B cell (primary cell): Measurements from ENCODE around the gene FHIT. TPM values are rescaled to one million over a fixed set of nuclear protein-coding genes. Genes with fewer than 3 reads are reported as not detected.

Experiments used
- ATAC-seq: fragments of 200-7000 bp; cut with Tn5 transposase; one replicate; pipeline ENCODE4 v1.10.0; 2021; ENCODE audit warnings: low read depth, mild to moderate bottlenecking, moderate number of reproducible peaks, moderate library complexity
- CTCF ChIA-PET: fragments of 350-600 bp; sonication (Branson Sonifier 250); formaldehyde crosslinking; loops from one replicate; lab custom pipeline; 2021; ENCODE audit warnings: antibody characterized with exemption, inconsistent platforms; lab: Charles Lee
- POLR2A ChIA-PET: fragments of 350-600 bp; sonication (Branson Sonifier 250); formaldehyde crosslinking; loops from one replicate; lab custom pipeline; 2021; ENCODE audit warnings: antibody characterized with exemption; lab: Charles Lee
- DNase-seq: peaks from one replicate; pipeline ENCODE4 v3.0.0; 2013
- H2AFZ ChIP-seq: 2 replicates; pipeline ENCODE4 v1.6.1; 2012; ENCODE audit warnings: mild to moderate bottlenecking, low read depth, low read length; ENCODE audit not compliant: insufficient read depth, poor library complexity, severe bottlenecking
- H3K27ac ChIP-seq, 2 donors: 1 replicate in 1 of 2; 2 replicates in 1 of 2; pipeline ENCODE4 v1.5.1; 2012 to 2013; ENCODE audit warnings: low read length in 2 of 2, mild to moderate bottlenecking in 2 of 2, moderate library complexity in 1 of 2
- H3K27me3 ChIP-seq, 4 experiments: fragments of 200-600 bp in 1 of 4; sonication (generic) in 1 of 4; replicated peaks in 1 of 4; 1 replicate in 2 of 4; 2 replicates in 2 of 4; pipeline versions ENCODE4 v1.6.1 to v1.7.0; 2013 to 2016; ENCODE audit warnings: low read length in 3 of 4, mild to moderate bottlenecking in 2 of 4, mixed read lengths in 1 of 4, moderate library complexity in 1 of 4; ENCODE audit not compliant: insufficient read depth in 4 of 4, control insufficient read depth in 3 of 4; ENCODE audit errors: control extremely low read depth in 1 of 4
- H3K36me3 ChIP-seq, 2 experiments: replicated peaks in 1 of 2; 1 replicate in 1 of 2; 2 replicates in 1 of 2; pipeline versions ENCODE4 v1.6.1 to v1.7.1; 2013; ENCODE audit warnings: low read length in 1 of 2; ENCODE audit not compliant: insufficient read depth in 2 of 2, control insufficient read depth in 1 of 2; ENCODE audit errors: control extremely low read depth in 1 of 2, extremely low read depth in 1 of 2
- H3K4me1 ChIP-seq, 2 donors: fragments of 200-600 bp in 1 of 2; sonication (generic) in 1 of 2; 1 replicate in 1 of 2; 2 replicates in 1 of 2; pipeline versions ENCODE4 v1.5.1 to v1.6.1; 2013 to 2017; ENCODE audit warnings: low read length in 2 of 2; ENCODE audit not compliant: control insufficient read depth in 2 of 2, insufficient read depth in 2 of 2
- H3K4me2 ChIP-seq: replicated peaks from 2 replicates; pipeline ENCODE3; 2012; ENCODE audit warnings: mild to moderate bottlenecking, low read depth, low read length; ENCODE audit not compliant: poor library complexity, severe bottlenecking
- H3K4me3 ChIP-seq, 5 experiments: fragments of 200-600 bp in 1 of 5; sonication (generic) in 1 of 5; 1 replicate in 3 of 5; 2 replicates in 2 of 5; pipeline versions ENCODE4 v1.5.1 to v1.7.0; 2011 to 2016; ENCODE audit warnings: low read length in 4 of 5, mild to moderate bottlenecking in 4 of 5, low read depth in 2 of 5, control low read depth in 1 of 5, moderate library complexity in 1 of 5; ENCODE audit not compliant: insufficient read depth in 1 of 5; ENCODE audit errors: control extremely low read depth in 1 of 5, extremely low read depth in 1 of 5
- H3K79me2 ChIP-seq: fragments of 200-600 bp; sonication (generic); one replicate; pipeline ENCODE4 v1.6.0; 2016; ENCODE audit warnings: low read length; ENCODE audit not compliant: control insufficient read depth, insufficient read depth
- H3K9ac ChIP-seq: fragments of 200-600 bp; sonication (generic); 2 replicates; pipeline ENCODE4 v1.6.1; 2017; ENCODE audit warnings: mild to moderate bottlenecking, low read length, moderate library complexity
- H3K9me3 ChIP-seq, 3 donors: one replicate each; pipeline versions ENCODE4 v1.6.1 to v1.7.1; 2013; ENCODE audit warnings: low read length in 2 of 3; ENCODE audit not compliant: control insufficient read depth in 2 of 3, insufficient read depth in 1 of 3; ENCODE audit errors: control extremely low read depth in 1 of 3
- H4K20me1 ChIP-seq: 2 replicates; pipeline ENCODE4 v1.6.0; 2012; ENCODE audit warnings: mild to moderate bottlenecking, low read length; ENCODE audit not compliant: insufficient read depth, control insufficient read depth, poor library complexity, severe bottlenecking
- H3K27ac Mint-ChIP-seq: one replicate; pipeline ENCODE4 v1.8.0; 2021; ENCODE audit warnings: mixed read lengths
- H3K27me3 Mint-ChIP-seq: one replicate; pipeline ENCODE4 v1.8.0; 2021; ENCODE audit warnings: mixed read lengths
- H3K4me1 Mint-ChIP-seq: one replicate; pipeline ENCODE4 v1.8.0; 2021; ENCODE audit warnings: mixed read lengths
- H3K4me3 Mint-ChIP-seq: one replicate; pipeline ENCODE4 v1.8.0; 2021; ENCODE audit warnings: mixed read lengths
- H3K9me3 Mint-ChIP-seq: one replicate; pipeline ENCODE4 v1.8.0; 2022; ENCODE audit warnings: mixed read lengths; ENCODE audit not compliant: insufficient read depth
- CTCF ChIP-seq: fragments of 200-600 bp; IDR thresholded peaks from one replicate; pipeline ENCODE4 v1.8.0; 2022; ENCODE audit warnings: antibody characterized with exemption, mild to moderate bottlenecking
- EZH2 ChIP-seq: IDR thresholded peaks from 2 replicates; pipeline ENCODE4 v1.6.1; 2012; ENCODE audit warnings: borderline replicate concordance, low read depth, mild to moderate bottlenecking, moderate library complexity, low read length; ENCODE audit not compliant: insufficient read depth, poor library complexity, severe bottlenecking
- WGBS: methylation state at CpG from one replicate; pipeline ENCODE4 v1.1.5; 2013; ENCODE audit warnings: missing lambda C conversion rate; ENCODE audit not compliant: insufficient coverage; 5-methylcytosine and 5-hydroxymethylcytosine counted together
- intact Hi-C: fragments of 100-400 bp; cut with micrococcal nuclease; formaldehyde crosslinking; loops from one replicate; pipeline ENCODE4 v1.10.0; 2022
- polyA plus RNA-seq: library from polyadenylated mRNA; depleted of rRNA; stranded (reverse); fragments of >200 nt; gene quantifications from 2 replicates; pipeline ENCODE4 v1.2.3, GENCODE V29; 2012
- total RNA-seq, 2 donors: library from RNA; stranded (reverse); fragments of 120-200 nt in 1 of 2; gene quantifications; 1 replicate in 1 of 2; 2 replicates in 1 of 2; pipeline versions ENCODE4 v1.2.3 to v1.2.4, GENCODE V29; 2013 to 2022

FHIT gene
- total and polyA plus RNA-seq, 2 donors (not counting 1 experiment from before 2014, with no cell fraction given): 1.7 to 7.8 TPM

DNA sequence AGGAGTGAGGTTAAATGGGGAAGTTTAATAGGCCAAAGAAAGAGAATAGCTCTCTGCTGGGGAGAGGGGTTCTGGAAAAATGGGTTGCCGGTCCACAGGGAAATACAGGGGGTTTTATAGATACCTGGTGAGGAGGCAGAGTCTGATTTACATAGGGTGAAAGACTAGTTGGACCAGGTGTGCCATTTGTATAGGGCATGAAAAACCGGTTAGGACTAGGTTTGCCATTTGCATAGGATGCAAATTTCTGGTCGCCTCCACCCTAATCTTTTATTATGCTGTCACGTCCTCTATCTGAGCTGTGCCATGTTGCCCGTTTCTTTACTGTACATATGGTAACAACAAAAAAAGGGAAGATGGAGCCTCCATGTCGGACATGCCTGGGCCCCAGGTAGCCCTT, 960.1 kb downstream of the FHIT start:
- no peak overlapping the region for H3K4me2 ChIP-seq
- H3K9me3 Mint-ChIP-seq: no peaks in the 10 kb centered on the region
- H3K4me1 ChIP-seq: no peaks in the 10 kb centered on the region
- no peak overlapping the region for H3K4me3 Mint-ChIP-seq
- no peaks in the 10 kb centered on the region for H3K79me2 ChIP-seq
- H3K4me1 Mint-ChIP-seq: peaks cover 8% of the 10 kb centered on the region
- no peak overlapping the region for H3K4me3 ChIP-seq
- no peak overlapping the region for H3K27ac ChIP-seq
- WGBS: 88% methylated on average over 4 of the region's 6 CpGs
- H3K9ac ChIP-seq: no peak overlapping the region
- no peaks in the 10 kb centered on the region for H3K27me3 ChIP-seq
- no peaks in the 10 kb centered on the region for H3K36me3 ChIP-seq
- H3K27me3 Mint-ChIP-seq: no peaks in the 10 kb centered on the region
- H3K27ac Mint-ChIP-seq: no peak overlapping the region
- TF ChIP-seq EZH2 (no peak), CTCF (no peak)
- no peak overlapping the region for H2AFZ ChIP-seq
- intact Hi-C loops: no loop called here
- DNase-seq: no peak
- ChIA-PET POLR2A (interaction anchor here (0.6 kb wide), 1 partner anchor 16 kb away, joined by 3 read pairs; no protein-coding TSS in a partner anchor), CTCF (no interaction called here)
- ATAC-seq: no peak
- H4K20me1 ChIP-seq: no peaks in the 10 kb centered on the region
- H3K9me3 ChIP-seq: no peaks in the 10 kb centered on the region

DNA sequence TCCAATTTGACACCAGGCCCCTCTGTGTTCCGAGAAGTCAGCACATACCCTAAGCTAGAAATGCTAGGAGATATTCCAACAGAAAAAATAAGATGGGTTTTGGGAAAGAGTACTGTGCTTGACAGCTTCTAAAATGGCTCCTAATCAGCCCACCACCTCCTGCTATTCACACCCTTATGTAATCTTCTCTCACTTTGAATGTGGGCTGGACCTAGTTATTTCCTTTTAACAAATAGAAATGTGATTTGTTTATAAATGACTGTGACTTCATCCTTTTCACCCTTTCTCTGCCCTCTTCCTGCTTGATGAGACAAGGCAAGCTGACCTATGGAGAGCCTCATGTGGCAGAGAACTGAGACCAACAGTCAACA, 961.1 kb downstream of the FHIT start:
- Histone ChIP-seq H3K9ac (no peak overlapping the region), H3K9me3 (no peaks in the 10 kb centered on the region), H3K4me2 (no peak overlapping the region), H3K4me1 (no peaks in the 10 kb centered on the region), H3K27me3 (no peaks in the 10 kb centered on the region), H2AFZ (no peak overlapping the region), H4K20me1 (no peaks in the 10 kb centered on the region), H3K36me3 (no peaks in the 10 kb centered on the region), H3K4me3 (no peak overlapping the region), H3K27ac (no peak overlapping the region), H3K79me2 (no peaks in the 10 kb centered on the region)
- H3K4me1 Mint-ChIP-seq: peaks cover 8% of the 10 kb centered on the region
- H3K9me3 Mint-ChIP-seq: no peaks in the 10 kb centered on the region
- intact Hi-C loops: no loop called here
- ChIA-PET POLR2A (interaction anchor here (0.6 kb wide), 1 partner anchor 15 kb away, joined by 3 read pairs; no protein-coding TSS in a partner anchor), CTCF (no interaction called here)
- no peak overlapping the region for H3K27ac Mint-ChIP-seq
- DNase-seq: no peak
- WGBS: no CpG with 5 or more reads among the region's 1 CpG
- TF ChIP-seq CTCF (no peak), EZH2 (no peak)
- no peak overlapping the region for H3K4me3 Mint-ChIP-seq
- no peak for ATAC-seq
- no peaks in the 10 kb centered on the region for H3K27me3 Mint-ChIP-seq
